ENCODE results near the gene YAP1. TPM values are rescaled to one million over a fixed set of nuclear protein-coding genes. Genes with fewer than 3 reads are reported as not detected.

Gene YAP1
- total RNA-seq, 2 experiments from 2014 or later, result 0.09 TPM; not detected in 1

GRCh38 chr11:102234779-102235439 is 124.7 kb downstream of the YAP1 start:
- H3K9me3 Mint-ChIP-seq (ENCODE audit: low read depth), result no peaks in the 10 kb centered on the region
- no peak overlapping the region for H3K4me3 Mint-ChIP-seq
- peaks cover 35% of the 10 kb centered on the region for H3K27me3 Mint-ChIP-seq
- DNase-seq (no peak), ATAC-seq (no peak)
- no peaks in the 10 kb centered on the region for H3K4me1 Mint-ChIP-seq
- H3K27ac Mint-ChIP-seq, result no peak overlapping the region
- CTCF ChIA-PET, result interaction anchor here (0.7 kb wide), 1 partner anchor 629 kb away, joined by 3 read pairs; no protein-coding TSS in a partner anchor
- no peaks in the 10 kb centered on the region for H3K36me3 Mint-ChIP-seq

- Mint-ChIP-seq H3K27me3 (peaks cover 20% of the 10 kb centered on the region), H3K4me3 (no peak overlapping the region), H3K4me1 (no peaks in the 10 kb centered on the region), H3K27ac (no peak overlapping the region), H3K9me3 (ENCODE audit: low read depth) (no peaks in the 10 kb centered on the region), H3K36me3 (no peaks in the 10 kb centered on the region)
- ATAC-seq, result no peak
- CTCF ChIA-PET, result no interaction called here
- no peak for DNase-seq
Measured at GRCh38 chr11:102237096-102237735, 127.0 kb downstream of the YAP1 start.

GRCh38 chr11:102238391-102238821 is 128.2 kb downstream of the YAP1 start:
- Mint-ChIP-seq H3K27ac (no peak overlapping the region), H3K4me3 (no peak overlapping the region)
- CTCF ChIA-PET, result no interaction called here

GRCh38 chr11:102239448-102239847 is 129.2 kb downstream of the YAP1 start:
- CTCF ChIA-PET, result no interaction called here
- Mint-ChIP-seq H3K9me3 (ENCODE audit: low read depth) (no peaks in the 10 kb centered on the region), H3K4me3 (no peak overlapping the region), H3K27me3 (peaks cover 17% of the 10 kb centered on the region), H3K36me3 (no peaks in the 10 kb centered on the region), H3K4me1 (no peaks in the 10 kb centered on the region), H3K27ac (no peak overlapping the region)
- no peak for DNase-seq
- no peak for ATAC-seq

More at GRCh38 chr11:102238391-102238821, 128.2 kb downstream of the YAP1 start:
- Mint-ChIP-seq H3K4me1 (no peaks in the 10 kb centered on the region), H3K9me3 (ENCODE audit: low read depth) (no peaks in the 10 kb centered on the region), H3K36me3 (no peaks in the 10 kb centered on the region), H3K27me3 (peaks cover 17% of the 10 kb centered on the region)
- no peak for ATAC-seq
- DNase-seq, result no peak

- Mint-ChIP-seq H3K36me3 (no peaks in the 10 kb centered on the region), H3K9me3 (ENCODE audit: low read depth) (no peaks in the 10 kb centered on the region), H3K27ac (no peak overlapping the region), H3K4me3 (no peak overlapping the region), H3K4me1 (no peaks in the 10 kb centered on the region), H3K27me3 (peaks cover 13% of the 10 kb centered on the region)
- CTCF ChIA-PET, result no interaction called here
- DNase-seq, result no peak
- no peak for ATAC-seq
Measured at GRCh38 chr11:102239911-102240310, 129.7 kb downstream of the YAP1 start.

GRCh38 chr11:102240502-102240901 is 130.3 kb downstream of the YAP1 start:
- no peaks in the 10 kb centered on the region for H3K9me3 Mint-ChIP-seq (ENCODE audit: low read depth)
- H3K4me3 Mint-ChIP-seq, result no peak overlapping the region
- CTCF ChIA-PET, result no interaction called here
- H3K4me1 Mint-ChIP-seq, result no peaks in the 10 kb centered on the region
- peaks cover 12% of the 10 kb centered on the region for H3K27me3 Mint-ChIP-seq
- no peaks in the 10 kb centered on the region for H3K36me3 Mint-ChIP-seq
- ATAC-seq (no peak), DNase-seq (no peak)
- H3K27ac Mint-ChIP-seq, result no peak overlapping the region

- H3K36me3 Mint-ChIP-seq, result no peaks in the 10 kb centered on the region
- ATAC-seq (no peak), DNase-seq (no peak)
- no peak overlapping the region for H3K4me3 Mint-ChIP-seq
- CTCF ChIA-PET, result no interaction called here
- H3K27me3 Mint-ChIP-seq, result peaks cover 10% of the 10 kb centered on the region
- H3K4me1 Mint-ChIP-seq, result no peaks in the 10 kb centered on the region
- H3K9me3 Mint-ChIP-seq (ENCODE audit: low read depth), result no peaks in the 10 kb centered on the region
- no peak overlapping the region for H3K27ac Mint-ChIP-seq
Measured at GRCh38 chr11:102241026-102241425, 130.8 kb downstream of the YAP1 start.

- CTCF ChIA-PET, result no interaction called here
- Mint-ChIP-seq H3K27me3 (peaks cover 4% of the 10 kb centered on the region), H3K36me3 (no peaks in the 10 kb centered on the region), H3K27ac (no peak overlapping the region), H3K4me1 (no peaks in the 10 kb centered on the region), H3K9me3 (ENCODE audit: low read depth) (no peaks in the 10 kb centered on the region), H3K4me3 (no peak overlapping the region)
- ATAC-seq (no peak), DNase-seq (no peak)
Measured at GRCh38 chr11:102243399-102243884, 133.2 kb downstream of the YAP1 start.

GRCh38 chr11:102244681-102245409 is 134.6 kb downstream of the YAP1 start:
- Mint-ChIP-seq H3K4me3 (no peak overlapping the region), H3K27me3 (peaks cover 2% of the 10 kb centered on the region), H3K9me3 (ENCODE audit: low read depth) (no peaks in the 10 kb centered on the region), H3K36me3 (no peaks in the 10 kb centered on the region), H3K4me1 (no peaks in the 10 kb centered on the region), H3K27ac (no peak overlapping the region)
- ATAC-seq, result no peak
- CTCF ChIA-PET, result no interaction called here
- DNase-seq, result no peak

- H3K27ac Mint-ChIP-seq, result no peak overlapping the region
- H3K9me3 Mint-ChIP-seq (ENCODE audit: low read depth), result no peaks in the 10 kb centered on the region
- H3K4me3 Mint-ChIP-seq, result no peak overlapping the region
- H3K36me3 Mint-ChIP-seq, result no peaks in the 10 kb centered on the region
- CTCF ChIA-PET, result no interaction called here
- H3K27me3 Mint-ChIP-seq, result no peaks in the 10 kb centered on the region
- H3K4me1 Mint-ChIP-seq, result no peaks in the 10 kb centered on the region
- DNase-seq, result no peak
- ATAC-seq, result no peak
Measured at GRCh38 chr11:102251423-102251822, 141.2 kb downstream of the YAP1 start.

GRCh38 chr11:102252339-102252891 is 142.2 kb downstream of the YAP1 start:
- no peaks in the 10 kb centered on the region for H3K27me3 Mint-ChIP-seq
- DNase-seq, result no peak
- no peak overlapping the region for H3K4me3 Mint-ChIP-seq
- no peaks in the 10 kb centered on the region for H3K9me3 Mint-ChIP-seq (ENCODE audit: low read depth)
- no peak overlapping the region for H3K27ac Mint-ChIP-seq
- H3K36me3 Mint-ChIP-seq, result no peaks in the 10 kb centered on the region
- ATAC-seq, result no peak
- CTCF ChIA-PET, result interaction anchor here (1.3 kb wide), 1 partner anchor 360 kb away, joined by 3 read pairs; no protein-coding TSS in a partner anchor
- no peaks in the 10 kb centered on the region for H3K4me1 Mint-ChIP-seq

GRCh38 chr11:102253020-102253715 is 142.9 kb downstream of the YAP1 start:
- Mint-ChIP-seq H3K4me1 (no peaks in the 10 kb centered on the region), H3K27ac (no peak overlapping the region), H3K4me3 (no peak overlapping the region), H3K27me3 (no peaks in the 10 kb centered on the region), H3K36me3 (no peaks in the 10 kb centered on the region), H3K9me3 (ENCODE audit: low read depth) (no peaks in the 10 kb centered on the region)
- CTCF ChIA-PET, result interaction anchor here (1.3 kb wide), 1 partner anchor 360 kb away, joined by 3 read pairs; no protein-coding TSS in a partner anchor
- ATAC-seq (no peak), DNase-seq (no peak)

GRCh38 chr11:102254047-102254446 is 143.8 kb downstream of the YAP1 start:
- DNase-seq, result no peak
- H3K27me3 Mint-ChIP-seq, result no peaks in the 10 kb centered on the region
- H3K27ac Mint-ChIP-seq, result no peak overlapping the region
- no peaks in the 10 kb centered on the region for H3K4me1 Mint-ChIP-seq
- no peaks in the 10 kb centered on the region for H3K9me3 Mint-ChIP-seq (ENCODE audit: low read depth)
- no peak overlapping the region for H3K4me3 Mint-ChIP-seq
- H3K36me3 Mint-ChIP-seq, result no peaks in the 10 kb centered on the region
- CTCF ChIA-PET, result no interaction called here
- no peak for ATAC-seq
